SK-N-SH treated with all-trans-retinoic acid at 6 μM for 48 hours (cell line): ENCODE results near the gene FH.
A peak's percentile ranks its signal among the peaks of the same experiment; 100 is the strongest.

Experiments
- ATAC-seq: fragments of 200-7000 bp; cut with Tn5 transposase; 3 replicates; pipeline ENCODE4 v1.9.1; 2020; ENCODE audit warnings: mild to moderate bottlenecking, moderate library complexity
- ARNTL ChIP-seq: fragments of 450-650 bp; formaldehyde crosslinking; IDR thresholded peaks from 2 replicates; pipeline ENCODE4 v1.5.0; 2020; ENCODE audit warnings: low read depth, mild to moderate bottlenecking, moderate library complexity, borderline replicate concordance
- BACH2 ChIP-seq: fragments of 250-450 bp; sonication (Bioruptor Pico); IDR thresholded peaks from 2 replicates; pipeline ENCODE4 v1.9.0; 2021; ENCODE audit warnings: mild to moderate bottlenecking, borderline replicate concordance
- CREB5 ChIP-seq: fragments of 250-450 bp; sonication (Bioruptor Pico); IDR thresholded peaks from 2 replicates; pipeline ENCODE4 v1.5.1; 2020; ENCODE audit warnings: low read depth, mild to moderate bottlenecking, moderate library complexity
- CSDC2 ChIP-seq: fragments of 250-450 bp; sonication (Bioruptor Pico); IDR thresholded peaks from 2 replicates; pipeline ENCODE4 v1.5.0; 2020; ENCODE audit warnings: mild to moderate bottlenecking, moderate library complexity
- CSRNP3 ChIP-seq: fragments of 250-450 bp; sonication (Bioruptor Pico); IDR thresholded peaks from 2 replicates; pipeline ENCODE4 v1.5.1; 2021; ENCODE audit warnings: mild to moderate bottlenecking, moderate library complexity
- ESRRG ChIP-seq: fragments of 250-450 bp; sonication (Bioruptor Pico); IDR thresholded peaks from 2 replicates; pipeline ENCODE4 v1.6.1; 2021; ENCODE audit warnings: mild to moderate bottlenecking
- GLIS3 ChIP-seq: fragments of 250-450 bp; sonication (Bioruptor Pico); IDR thresholded peaks from 2 replicates; pipeline ENCODE4 v1.5.0; 2020; ENCODE audit warnings: mild to moderate bottlenecking, moderate library complexity
- ISL1 ChIP-seq: fragments of 250-450 bp; sonication (Bioruptor Pico); IDR thresholded peaks from 2 replicates; pipeline ENCODE4 v2.1.2; 2022; ENCODE audit warnings: mild to moderate bottlenecking, moderate library complexity
- OSR1 ChIP-seq: fragments of 250-450 bp; sonication (Bioruptor Pico); IDR thresholded peaks from 2 replicates; pipeline ENCODE4 v1.8.0; 2022; ENCODE audit warnings: moderate library complexity, mild to moderate bottlenecking, inconsistent platforms
- PATZ1 ChIP-seq: fragments of 250-450 bp; sonication (Bioruptor Pico); IDR thresholded peaks from 2 replicates; pipeline ENCODE4 v1.8.0; 2020; ENCODE audit warnings: mild to moderate bottlenecking, moderate library complexity, borderline replicate concordance
- POU6F1 ChIP-seq: fragments of 250-450 bp; sonication (Bioruptor Pico); IDR thresholded peaks from 2 replicates; pipeline ENCODE4 v1.8.0; 2021; ENCODE audit warnings: low read depth, mild to moderate bottlenecking, moderate library complexity, borderline replicate concordance
- RARB ChIP-seq: fragments of 250-450 bp; sonication (Bioruptor Pico); IDR thresholded peaks from 2 replicates; pipeline ENCODE4 v1.8.0; 2021; ENCODE audit warnings: mild to moderate bottlenecking, moderate library complexity
- SNAI2 ChIP-seq: fragments of 250-450 bp; sonication (Bioruptor Pico); IDR thresholded peaks from 2 replicates; pipeline ENCODE4 v1.5.0; 2020; ENCODE audit warnings: mild to moderate bottlenecking, moderate library complexity
- TCF4 ChIP-seq: fragments of 250-450 bp; sonication (Bioruptor Pico); IDR thresholded peaks from 2 replicates; pipeline ENCODE4 v1.8.0; 2021; ENCODE audit warnings: mild to moderate bottlenecking, moderate library complexity, borderline replicate concordance
- TOX ChIP-seq: fragments of 250-450 bp; sonication (Bioruptor Pico); IDR thresholded peaks from 2 replicates; pipeline ENCODE4 v1.8.0; 2021; ENCODE audit warnings: mild to moderate bottlenecking, moderate library complexity, borderline replicate concordance
- ZC3H10 ChIP-seq: fragments of 250-450 bp; sonication (Bioruptor Pico); IDR thresholded peaks from 2 replicates; pipeline ENCODE4 v1.5.1; 2021; ENCODE audit warnings: mild to moderate bottlenecking, moderate library complexity
- ZFP3 ChIP-seq: fragments of 250-450 bp; sonication (Bioruptor Pico); IDR thresholded peaks from 2 replicates; pipeline ENCODE4 v1.5.0; 2020; ENCODE audit warnings: mild to moderate bottlenecking, moderate library complexity
- ZFP30 ChIP-seq: fragments of 450-650 bp; formaldehyde crosslinking; IDR thresholded peaks from 2 replicates; pipeline ENCODE4 v1.5.0; 2022; ENCODE audit warnings: mild to moderate bottlenecking, moderate library complexity
- ZNF565 ChIP-seq: fragments of 450-650 bp; formaldehyde crosslinking; conservative IDR thresholded peaks from 2 replicates; pipeline ENCODE4 v1.5.0; 2020; ENCODE audit warnings: low read depth, mild to moderate bottlenecking, moderate library complexity
- ZNF70 ChIP-seq: fragments of 450-650 bp; formaldehyde crosslinking; IDR thresholded peaks from 2 replicates; pipeline ENCODE4 v1.5.0; 2020; ENCODE audit warnings: mild to moderate bottlenecking, moderate library complexity
- ZNF8 ChIP-seq: fragments of 450-650 bp; formaldehyde crosslinking; IDR thresholded peaks from 2 replicates; pipeline ENCODE4 v1.5.0; 2020; ENCODE audit warnings: mild to moderate bottlenecking, moderate library complexity
- TF ChIP-seq, protein P1 (sequence below): fragments of 250-450 bp; sonication (Bioruptor Pico); IDR thresholded peaks from 2 replicates; pipeline ENCODE4 v1.5.0; 2020; ENCODE audit warnings: mild to moderate bottlenecking, moderate library complexity

Gene FH

DNA sequence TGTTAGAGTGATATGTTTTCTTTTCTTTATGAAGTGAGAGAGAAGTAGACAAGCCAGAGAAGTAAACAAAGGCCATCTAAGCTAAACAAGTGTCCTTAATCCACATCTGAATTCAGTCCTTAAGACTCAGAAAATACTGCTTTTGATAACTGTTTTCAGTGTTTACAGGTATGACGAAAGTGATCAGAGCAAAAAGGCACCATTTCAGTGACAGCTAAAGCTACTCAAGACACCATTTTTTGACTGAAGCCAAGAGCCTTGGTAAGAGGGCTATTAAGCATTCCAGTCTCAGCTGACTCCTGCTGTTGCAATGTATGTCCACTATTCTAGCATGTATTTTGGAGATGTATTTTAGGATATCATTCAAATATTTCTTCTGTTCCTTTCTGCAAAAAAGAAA is 16.7 kb upstream of the FH start:
- ATAC-seq = no peak
- TF ChIP-seq BACH2 (CRISPR knock-in tag) = no peak
- no peak for TF ChIP-seq ZFP3 (CRISPR knock-in tag)
- no peak for TF ChIP-seq ZNF565 (CRISPR knock-in tag)
- TF ChIP-seq ZNF70 (CRISPR knock-in tag) = no peak
- TF ChIP-seq CSDC2 = no peak
- TF ChIP-seq SNAI2 (CRISPR knock-in tag) = no peak
- no peak for TF ChIP-seq OSR1
- no peak for TF ChIP-seq RARB (CRISPR knock-in tag)

DNA sequence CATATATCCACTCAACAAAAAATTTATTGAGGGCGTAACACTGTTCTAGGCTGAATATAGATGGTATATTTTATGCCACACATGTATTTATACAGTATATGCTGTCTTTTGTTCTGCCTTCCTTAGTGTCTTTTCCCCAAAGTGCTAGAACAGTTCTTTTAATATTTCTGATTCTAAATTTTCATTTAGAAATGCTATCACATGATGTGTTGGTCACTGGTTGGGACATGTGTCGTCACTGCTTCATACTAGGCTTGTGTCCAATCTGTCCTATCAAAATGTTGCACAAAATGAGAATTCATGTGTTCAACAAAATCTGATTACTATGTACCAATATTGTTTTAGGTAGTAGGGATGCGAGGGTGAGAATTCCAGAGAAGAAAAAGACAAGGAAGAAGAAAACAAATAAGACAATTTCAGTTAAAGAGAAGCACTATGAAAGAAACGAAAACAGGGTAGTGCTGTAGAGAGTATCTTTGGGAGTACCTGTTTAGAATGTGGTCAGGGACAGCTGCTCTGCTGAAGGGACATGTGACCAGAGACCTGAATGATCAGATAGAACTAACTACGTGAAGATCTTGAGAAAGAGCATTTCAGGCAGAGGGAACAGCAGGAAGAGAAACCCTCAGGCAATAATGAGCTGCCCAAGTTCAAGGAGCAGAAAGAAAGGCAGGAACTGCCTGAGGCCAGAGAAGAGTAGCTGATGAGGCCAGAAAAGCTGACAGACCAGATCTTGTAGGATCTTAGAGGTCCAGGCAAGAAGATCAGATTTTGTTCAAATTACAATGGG is 14.0 kb upstream of the FH start:
- TF ChIP-seq ZFP30 (CRISPR knock-in tag) (no peak), ZNF565 (CRISPR knock-in tag) (no peak), BACH2 (CRISPR knock-in tag) (no peak), TCF4 (CRISPR knock-in tag) (no peak)
- no peak for ATAC-seq

GRCh38 chr1:241532864-241533263 is 13.3 kb upstream of the FH start:
- no peak for ATAC-seq
- no peak for TF ChIP-seq ZNF8 (CRISPR knock-in tag)
- TF ChIP-seq GLIS3 (CRISPR knock-in tag) = no peak
- TF ChIP-seq SNAI2 (CRISPR knock-in tag) = no peak
- TF ChIP-seq ZFP3 (CRISPR knock-in tag) = no peak
- TF ChIP-seq POU6F1 (CRISPR knock-in tag) = no peak
- no peak for TF ChIP-seq ZFP30 (CRISPR knock-in tag)
- TF ChIP-seq TOX (CRISPR knock-in tag) = no peak
- no peak for TF ChIP-seq PATZ1 (CRISPR knock-in tag)
- TF ChIP-seq, protein P1, sequence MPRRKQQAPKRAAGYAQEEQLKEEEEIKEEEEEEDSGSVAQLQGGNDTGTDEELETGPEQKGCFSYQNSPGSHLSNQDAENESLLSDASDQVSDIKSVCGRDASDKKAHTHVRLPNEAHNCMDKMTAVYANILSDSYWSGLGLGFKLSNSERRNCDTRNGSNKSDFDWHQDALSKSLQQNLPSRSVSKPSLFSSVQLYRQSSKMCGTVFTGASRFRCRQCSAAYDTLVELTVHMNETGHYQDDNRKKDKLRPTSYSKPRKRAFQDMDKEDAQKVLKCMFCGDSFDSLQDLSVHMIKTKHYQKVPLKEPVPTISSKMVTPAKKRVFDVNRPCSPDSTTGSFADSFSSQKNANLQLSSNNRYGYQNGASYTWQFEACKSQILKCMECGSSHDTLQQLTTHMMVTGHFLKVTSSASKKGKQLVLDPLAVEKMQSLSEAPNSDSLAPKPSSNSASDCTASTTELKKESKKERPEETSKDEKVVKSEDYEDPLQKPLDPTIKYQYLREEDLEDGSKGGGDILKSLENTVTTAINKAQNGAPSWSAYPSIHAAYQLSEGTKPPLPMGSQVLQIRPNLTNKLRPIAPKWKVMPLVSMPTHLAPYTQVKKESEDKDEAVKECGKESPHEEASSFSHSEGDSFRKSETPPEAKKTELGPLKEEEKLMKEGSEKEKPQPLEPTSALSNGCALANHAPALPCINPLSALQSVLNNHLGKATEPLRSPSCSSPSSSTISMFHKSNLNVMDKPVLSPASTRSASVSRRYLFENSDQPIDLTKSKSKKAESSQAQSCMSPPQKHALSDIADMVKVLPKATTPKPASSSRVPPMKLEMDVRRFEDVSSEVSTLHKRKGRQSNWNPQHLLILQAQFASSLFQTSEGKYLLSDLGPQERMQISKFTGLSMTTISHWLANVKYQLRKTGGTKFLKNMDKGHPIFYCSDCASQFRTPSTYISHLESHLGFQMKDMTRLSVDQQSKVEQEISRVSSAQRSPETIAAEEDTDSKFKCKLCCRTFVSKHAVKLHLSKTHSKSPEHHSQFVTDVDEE (CRISPR knock-in tag) = no peak
- no peak for TF ChIP-seq BACH2 (CRISPR knock-in tag)
- TF ChIP-seq CSRNP3 (CRISPR knock-in tag) = no peak
- no peak for TF ChIP-seq ESRRG (CRISPR knock-in tag)
- TF ChIP-seq ARNTL (CRISPR knock-in tag) = no peak
- TF ChIP-seq ISL1 (CRISPR knock-in tag) = no peak
- no peak for TF ChIP-seq CSDC2
- TF ChIP-seq ZC3H10 (CRISPR knock-in tag) = no peak

DNA sequence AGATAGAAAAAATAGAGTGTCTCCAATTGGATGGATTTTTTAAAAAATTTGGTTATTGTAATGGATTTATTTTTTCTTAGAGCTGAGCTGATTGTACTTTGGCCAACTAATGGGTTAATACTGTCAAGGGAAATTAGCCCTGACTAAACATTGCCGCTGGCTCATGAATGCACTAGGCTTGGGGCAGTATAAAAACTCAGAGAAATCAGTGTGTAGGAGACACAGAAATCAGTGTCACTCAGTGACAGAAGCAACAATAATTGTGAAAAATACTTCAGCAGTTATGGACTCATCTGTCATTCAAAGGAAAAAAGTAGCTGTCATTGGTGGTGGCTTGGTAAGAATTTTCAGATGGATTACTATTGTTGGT is 12.6 kb upstream of the FH start, which contains the start of gene KMO:
Gene KMO, plus strand, starts transcription at position 217 of the 370 bp plus-strand sequence. Its CDS starts 67 bp downstream, at position 284.
- peak; percentile 36; the same call in 2 of the 3 replicates for ATAC-seq
- TF ChIP-seq TCF4 (CRISPR knock-in tag) (no peak), ZNF8 (CRISPR knock-in tag) (no peak), CSDC2 (no peak), POU6F1 (CRISPR knock-in tag) (no peak), ISL1 (CRISPR knock-in tag) (no peak), OSR1 (no peak), BACH2 (CRISPR knock-in tag) (no peak), CREB5 (CRISPR knock-in tag) (no peak), ZC3H10 (CRISPR knock-in tag) (no peak)
